Ovary (tissue), 3 donors: ENCODE data around the gene TOM1L2.

Source experiments
- EP300 ChIP-seq: sonication (generic); formaldehyde crosslinking; IDR thresholded peaks from one replicate; pipeline ENCODE4 v1.6.1; 2017; ENCODE audit warnings: antibody characterized with exemption
- POLR2A ChIP-seq: fragments of 450-650 bp; IDR thresholded peaks from one replicate; pipeline ENCODE4 v1.6.1; 2017; ENCODE audit warnings: antibody characterized with exemption, mild to moderate bottlenecking, moderate library complexity
- TF ChIP-seq, protein P1 (sequence below), 3 donors: fragments of 450-650 bp in 2 of 3; fragments of 200-600 bp in 1 of 3; IDR thresholded peaks; one replicate each; pipeline versions ENCODE4 v1.5.1 to v1.8.0; 2016 to 2022; ENCODE audit warnings: antibody characterized with exemption in 3 of 3, mild to moderate bottlenecking in 1 of 3
- donor health status: DM: no; HTN: no; CAD: no.

DNA sequence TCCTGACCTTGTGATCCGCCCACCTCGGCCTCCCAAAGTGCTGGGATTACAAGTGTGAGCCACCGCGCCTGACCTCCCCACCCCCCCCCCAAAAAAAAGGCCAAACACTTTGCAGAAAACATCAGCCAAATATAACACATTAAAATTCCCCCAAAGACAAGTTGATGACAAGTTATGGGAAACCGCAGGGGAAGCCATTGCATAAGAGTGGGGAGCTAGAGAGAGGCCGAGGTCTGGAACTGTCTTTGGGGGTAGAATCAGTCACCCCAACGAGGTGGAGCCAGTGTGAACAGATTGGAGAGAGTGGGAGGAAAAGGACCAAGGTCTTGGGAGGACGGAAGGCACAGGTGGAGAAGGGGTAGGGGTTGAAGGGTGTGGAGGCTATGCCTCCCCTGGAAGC, 3.2 kb upstream of the TOM1L2 start:
- TF ChIP-seq, protein P1, sequence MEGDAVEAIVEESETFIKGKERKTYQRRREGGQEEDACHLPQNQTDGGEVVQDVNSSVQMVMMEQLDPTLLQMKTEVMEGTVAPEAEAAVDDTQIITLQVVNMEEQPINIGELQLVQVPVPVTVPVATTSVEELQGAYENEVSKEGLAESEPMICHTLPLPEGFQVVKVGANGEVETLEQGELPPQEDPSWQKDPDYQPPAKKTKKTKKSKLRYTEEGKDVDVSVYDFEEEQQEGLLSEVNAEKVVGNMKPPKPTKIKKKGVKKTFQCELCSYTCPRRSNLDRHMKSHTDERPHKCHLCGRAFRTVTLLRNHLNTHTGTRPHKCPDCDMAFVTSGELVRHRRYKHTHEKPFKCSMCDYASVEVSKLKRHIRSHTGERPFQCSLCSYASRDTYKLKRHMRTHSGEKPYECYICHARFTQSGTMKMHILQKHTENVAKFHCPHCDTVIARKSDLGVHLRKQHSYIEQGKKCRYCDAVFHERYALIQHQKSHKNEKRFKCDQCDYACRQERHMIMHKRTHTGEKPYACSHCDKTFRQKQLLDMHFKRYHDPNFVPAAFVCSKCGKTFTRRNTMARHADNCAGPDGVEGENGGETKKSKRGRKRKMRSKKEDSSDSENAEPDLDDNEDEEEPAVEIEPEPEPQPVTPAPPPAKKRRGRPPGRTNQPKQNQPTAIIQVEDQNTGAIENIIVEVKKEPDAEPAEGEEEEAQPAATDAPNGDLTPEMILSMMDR (IDR thresholded peaks at IDR 0.05): no peak
- TF ChIP-seq POLR2A (no peak), EP300 (no peak)
